HL-60 (cell line): ENCODE measurements around the gene CHCHD3.

ENCODE experiments used
- CTCF ChIP-seq: IDR thresholded peaks from one replicate; pipeline ENCODE4 v1.5.1; 2011; ENCODE audit warnings: low read length, control low read depth, inconsistent platforms; ENCODE audit not compliant: insufficient read depth
- GABPA ChIP-seq: IDR thresholded peaks from 2 replicates; pipeline ENCODE4 v1.6.1; 2012; ENCODE audit warnings: low read depth
- POLR2AphosphoS5 ChIP-seq: IDR thresholded peaks from 2 replicates; pipeline ENCODE4 v1.6.1; 2012; ENCODE audit warnings: low read depth
- TF ChIP-seq, protein P1 (sequence below): IDR thresholded peaks from 2 replicates; pipeline ENCODE4 v1.6.1; 2012; ENCODE audit warnings: low read depth; ENCODE audit not compliant: insufficient replicate concordance

DNA sequence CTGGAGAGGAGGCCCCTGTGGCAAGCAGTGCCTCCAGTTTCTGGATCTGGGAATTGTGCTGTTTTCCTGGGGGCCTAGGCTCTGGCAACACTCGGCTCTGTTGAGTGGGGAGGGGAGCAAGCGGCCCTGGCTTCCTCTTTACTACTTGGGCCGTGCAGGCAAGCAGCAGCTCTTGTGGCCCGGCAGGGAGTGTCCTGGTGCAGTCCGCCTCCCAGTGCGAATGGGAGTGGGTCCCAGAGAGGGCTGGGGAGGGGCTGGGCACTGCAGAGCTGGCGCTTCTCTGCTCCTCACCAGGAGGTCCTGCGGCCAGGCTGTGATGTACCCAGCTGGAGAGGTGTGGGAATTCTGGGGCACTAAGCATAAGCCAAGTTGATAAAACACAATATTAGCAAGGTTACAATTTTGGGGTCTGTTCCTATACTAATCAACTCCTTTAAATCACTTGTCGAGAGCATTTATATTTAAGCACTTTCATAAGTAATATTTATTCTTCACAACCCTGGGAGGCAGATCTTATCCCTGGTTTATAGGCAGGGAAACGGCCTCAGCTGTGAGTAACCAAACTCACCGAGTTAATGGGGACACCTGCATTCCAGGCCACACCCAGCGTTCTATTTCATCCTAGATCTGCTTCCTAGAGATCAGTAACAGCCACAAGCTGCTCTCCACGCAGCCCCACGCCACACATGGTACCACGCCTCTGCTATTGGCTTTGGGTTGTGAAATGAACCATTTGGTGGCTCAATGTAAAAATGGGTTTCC lies 322.2 kb downstream of the CHCHD3 start:
- TF ChIP-seq CTCF (no peak), POLR2AphosphoS5 (no peak), GABPA (no peak)
- TF ChIP-seq, protein P1, sequence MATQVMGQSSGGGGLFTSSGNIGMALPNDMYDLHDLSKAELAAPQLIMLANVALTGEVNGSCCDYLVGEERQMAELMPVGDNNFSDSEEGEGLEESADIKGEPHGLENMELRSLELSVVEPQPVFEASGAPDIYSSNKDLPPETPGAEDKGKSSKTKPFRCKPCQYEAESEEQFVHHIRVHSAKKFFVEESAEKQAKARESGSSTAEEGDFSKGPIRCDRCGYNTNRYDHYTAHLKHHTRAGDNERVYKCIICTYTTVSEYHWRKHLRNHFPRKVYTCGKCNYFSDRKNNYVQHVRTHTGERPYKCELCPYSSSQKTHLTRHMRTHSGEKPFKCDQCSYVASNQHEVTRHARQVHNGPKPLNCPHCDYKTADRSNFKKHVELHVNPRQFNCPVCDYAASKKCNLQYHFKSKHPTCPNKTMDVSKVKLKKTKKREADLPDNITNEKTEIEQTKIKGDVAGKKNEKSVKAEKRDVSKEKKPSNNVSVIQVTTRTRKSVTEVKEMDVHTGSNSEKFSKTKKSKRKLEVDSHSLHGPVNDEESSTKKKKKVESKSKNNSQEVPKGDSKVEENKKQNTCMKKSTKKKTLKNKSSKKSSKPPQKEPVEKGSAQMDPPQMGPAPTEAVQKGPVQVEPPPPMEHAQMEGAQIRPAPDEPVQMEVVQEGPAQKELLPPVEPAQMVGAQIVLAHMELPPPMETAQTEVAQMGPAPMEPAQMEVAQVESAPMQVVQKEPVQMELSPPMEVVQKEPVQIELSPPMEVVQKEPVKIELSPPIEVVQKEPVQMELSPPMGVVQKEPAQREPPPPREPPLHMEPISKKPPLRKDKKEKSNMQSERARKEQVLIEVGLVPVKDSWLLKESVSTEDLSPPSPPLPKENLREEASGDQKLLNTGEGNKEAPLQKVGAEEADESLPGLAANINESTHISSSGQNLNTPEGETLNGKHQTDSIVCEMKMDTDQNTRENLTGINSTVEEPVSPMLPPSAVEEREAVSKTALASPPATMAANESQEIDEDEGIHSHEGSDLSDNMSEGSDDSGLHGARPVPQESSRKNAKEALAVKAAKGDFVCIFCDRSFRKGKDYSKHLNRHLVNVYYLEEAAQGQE = no peak
